ENCODE results near the gene LRCH3.

- TF ChIP-seq CTCF (IDR thresholded peaks at IDR 0.05) (no peak), POLR2AphosphoS5 (IDR thresholded peaks at IDR 0.05; ENCODE audit: insufficient read depth in 1 of 2, low read depth in 1 of 2) (no peak)
These were observed 92.5 kb downstream of the LRCH3 start for GRCh38 chr3:197883541-197883940.

Measured in vagina (tissue), 2 donors.